GM21528 (cell line): Measurements from ENCODE around the gene TREX2.

Experiments used
- ATAC-seq: cut with Tn5 transposase; IDR thresholded peaks from one replicate; pipeline ENCODE4 v1.9.1; 2021; ENCODE audit warnings: mild to moderate bottlenecking, moderate library complexity; ENCODE audit not compliant: unreplicated experiment, low FRiP score

TREX2 gene

DNA sequence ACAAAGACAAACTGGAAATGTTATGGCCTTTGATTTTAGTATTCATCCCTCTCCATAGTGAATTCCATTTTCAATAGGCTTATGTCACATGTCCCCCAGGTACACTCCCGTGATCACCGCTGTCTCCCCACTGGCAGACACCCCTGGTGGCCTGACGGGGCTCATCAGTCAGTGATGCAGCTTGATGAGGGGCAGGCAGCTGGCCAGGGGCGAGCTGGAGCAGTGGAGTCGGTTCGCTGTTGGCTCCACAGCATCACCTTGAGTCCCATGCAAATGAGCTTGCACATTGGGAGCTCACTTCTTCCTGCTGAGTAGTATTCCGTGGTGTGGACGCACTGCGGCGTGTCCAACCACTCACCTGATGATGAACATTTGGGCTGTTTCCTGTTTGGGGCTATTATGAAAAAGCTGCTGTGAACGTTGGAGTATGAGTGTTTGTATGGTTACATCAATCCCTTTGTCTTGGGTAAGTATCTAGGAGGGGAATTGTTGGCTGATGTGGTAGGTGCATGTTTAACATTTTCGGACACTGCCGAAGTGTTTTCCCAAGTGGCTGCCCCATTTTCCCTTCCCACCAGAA, 5.2 kb downstream of the TREX2 start:
- no peak for ATAC-seq

DNA sequence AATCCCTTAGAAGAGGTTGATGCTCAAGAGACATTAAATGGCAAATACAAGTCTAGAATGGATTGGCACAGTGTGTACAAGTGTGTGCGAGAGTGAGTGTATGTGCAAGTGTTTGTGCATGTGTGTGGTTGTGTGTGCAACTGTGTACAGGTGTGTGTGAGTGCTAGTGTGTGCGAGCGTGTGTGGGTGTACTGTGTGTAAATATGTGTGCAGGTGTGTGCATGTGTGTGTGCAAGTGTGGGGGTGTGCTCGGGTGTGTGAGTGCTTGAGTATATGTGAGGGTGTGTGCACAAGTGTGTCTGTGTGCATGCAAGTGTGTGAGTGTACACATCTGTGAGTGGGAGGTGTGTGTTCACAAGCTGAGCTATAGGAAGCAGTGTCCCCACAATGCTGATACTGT, 5.9 kb downstream of the TREX2 start:
- ATAC-seq = no peak

DNA sequence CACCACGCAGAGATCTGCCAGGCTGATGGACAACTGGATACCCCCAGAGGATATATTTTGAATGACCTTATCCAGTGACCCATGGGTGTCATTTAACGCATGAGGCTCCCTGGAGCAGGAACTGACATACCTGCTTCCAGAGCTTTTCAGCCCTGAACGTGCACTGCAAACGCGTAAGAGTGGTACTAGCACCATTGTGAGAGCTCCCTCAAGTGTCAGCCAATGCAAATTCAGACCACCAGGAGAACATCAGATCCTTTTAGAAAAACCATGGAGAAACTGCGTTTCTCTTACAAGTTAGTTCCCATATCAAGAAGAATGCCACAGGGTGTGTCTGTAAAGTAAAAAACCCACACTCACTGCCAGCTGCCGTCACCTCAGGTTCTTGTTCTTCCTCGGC, 7.3 kb downstream of the TREX2 start:
- no peak for ATAC-seq

DNA sequence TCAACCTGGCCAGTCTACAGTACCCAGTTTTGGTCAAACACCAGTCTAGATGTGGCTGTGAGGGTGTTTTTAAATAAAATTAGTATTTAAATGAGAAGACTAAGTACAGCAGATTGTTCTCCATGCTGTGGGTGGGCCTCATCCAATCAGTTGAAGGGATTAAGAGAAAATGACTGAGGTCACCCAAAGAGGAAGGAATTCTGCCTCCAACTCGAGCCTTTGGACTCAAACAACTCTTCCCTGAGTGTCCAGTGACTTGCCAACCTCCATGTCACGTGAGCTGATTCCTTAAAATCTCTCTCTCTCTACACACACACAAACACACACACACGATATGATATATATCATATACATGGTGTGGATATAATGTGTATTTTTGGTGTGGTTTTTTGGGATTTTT, 10.0 kb downstream of the TREX2 start:
- ATAC-seq = no peak

DNA sequence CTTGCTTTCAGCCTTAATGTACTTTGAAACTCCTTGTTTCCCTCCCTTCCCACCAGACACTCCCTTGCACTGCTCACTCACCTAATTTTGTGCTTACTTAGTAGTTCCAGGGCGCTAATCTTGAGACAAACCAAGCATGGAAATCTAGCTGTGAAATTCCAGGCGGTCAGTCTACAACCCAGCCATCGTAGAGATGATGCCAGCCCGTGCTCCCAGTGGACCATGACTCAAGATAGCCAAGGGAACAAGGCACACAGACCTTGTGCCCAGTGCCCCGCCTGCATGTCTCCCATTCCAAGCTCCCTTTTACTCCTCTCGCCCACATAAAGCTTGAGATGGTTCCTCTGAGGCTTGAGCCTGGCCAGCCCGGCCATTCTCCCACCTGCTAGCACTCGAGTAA, 11.1 kb downstream of the TREX2 start:
- ATAC-seq = no peak

DNA sequence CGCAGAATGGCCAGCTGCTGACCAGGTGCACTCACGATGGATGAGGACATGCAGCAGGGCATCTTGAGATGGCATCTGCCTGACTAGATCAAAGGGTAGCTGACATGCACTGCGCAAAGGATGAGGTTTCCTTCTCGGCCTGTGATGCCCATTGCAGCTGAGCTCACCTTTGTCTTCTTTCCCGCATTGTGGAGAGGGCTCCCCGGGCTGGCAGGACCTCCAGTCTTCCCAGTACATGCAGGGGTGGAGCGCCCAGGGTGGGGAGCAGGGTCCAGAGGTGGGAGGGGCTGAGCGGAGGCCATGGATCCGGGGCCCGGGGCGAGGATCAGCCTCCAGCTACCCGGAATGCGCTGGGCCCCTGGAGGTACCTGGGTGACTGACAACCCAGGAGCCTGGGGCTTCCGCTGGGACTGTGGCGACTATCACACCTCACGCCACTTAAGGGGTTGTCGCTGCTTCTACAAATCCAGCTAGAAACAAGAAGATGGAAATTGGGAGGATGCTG, 12.0 kb downstream of the TREX2 start:
- no peak for ATAC-seq

DNA sequence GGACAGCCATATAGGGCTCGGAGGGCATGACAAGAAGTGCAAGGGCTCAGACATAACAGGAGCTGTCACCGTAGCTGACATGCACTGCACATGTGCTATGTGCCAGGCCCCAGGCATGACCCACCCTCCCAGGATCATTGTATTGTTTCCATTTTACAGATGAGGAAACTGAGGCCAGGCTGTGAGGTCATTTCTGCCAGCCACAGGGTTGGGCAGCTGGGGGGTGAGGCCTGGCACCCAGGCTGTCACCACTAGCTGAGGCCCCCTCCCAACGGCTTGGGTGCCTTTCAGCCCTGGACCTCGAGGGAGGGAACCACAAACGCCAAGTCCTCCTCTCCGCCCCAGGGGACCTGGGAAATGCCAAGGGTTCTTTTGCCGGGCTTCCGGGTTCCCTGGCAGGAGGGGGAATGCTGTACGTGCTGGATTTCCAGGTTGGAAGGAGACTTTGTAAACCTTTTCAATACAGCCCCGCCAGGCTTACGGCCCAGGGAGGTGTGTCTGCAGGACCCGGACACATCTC, 12.6 kb downstream of the TREX2 start:
- no peak for ATAC-seq

DNA sequence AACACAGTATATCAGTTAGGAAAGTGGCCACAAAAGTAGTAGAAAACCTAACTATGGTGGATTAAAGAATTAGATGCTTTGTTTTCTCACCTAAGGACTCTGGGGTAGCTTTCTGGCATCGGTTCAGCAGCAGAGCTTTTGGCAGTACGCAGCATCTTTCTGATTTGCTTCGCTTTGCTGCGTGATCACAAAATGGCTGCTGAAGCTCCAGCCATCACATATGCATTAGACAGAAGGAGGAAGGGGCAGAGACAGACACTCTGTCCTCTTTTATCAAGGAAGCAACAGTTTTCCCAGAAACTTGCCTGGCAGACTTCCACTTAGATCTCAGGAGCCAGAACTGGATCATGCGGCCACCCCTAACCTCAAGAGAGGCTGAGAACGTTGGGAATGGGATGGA, 15.1 kb downstream of the TREX2 start:
- no peak for ATAC-seq

DNA sequence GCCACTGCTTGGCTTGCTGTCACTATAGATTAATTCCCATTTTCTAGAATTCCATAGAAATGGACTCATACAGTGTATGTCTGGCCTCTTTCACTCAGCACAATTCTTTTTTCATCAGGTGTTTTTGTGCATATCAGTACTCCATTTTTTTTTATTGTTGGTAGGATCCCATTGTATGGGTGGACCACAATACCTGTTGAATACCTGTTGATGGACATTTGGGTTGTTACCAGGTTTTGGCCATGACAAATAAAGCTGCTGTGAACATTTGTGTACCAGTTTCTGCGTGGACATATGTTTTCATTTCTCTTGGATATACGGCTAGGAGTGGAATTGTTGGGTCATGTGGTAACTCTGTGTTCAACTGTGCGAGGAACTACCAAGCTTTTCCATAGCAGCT, 19.7 kb downstream of the TREX2 start:
- ATAC-seq = no peak

DNA sequence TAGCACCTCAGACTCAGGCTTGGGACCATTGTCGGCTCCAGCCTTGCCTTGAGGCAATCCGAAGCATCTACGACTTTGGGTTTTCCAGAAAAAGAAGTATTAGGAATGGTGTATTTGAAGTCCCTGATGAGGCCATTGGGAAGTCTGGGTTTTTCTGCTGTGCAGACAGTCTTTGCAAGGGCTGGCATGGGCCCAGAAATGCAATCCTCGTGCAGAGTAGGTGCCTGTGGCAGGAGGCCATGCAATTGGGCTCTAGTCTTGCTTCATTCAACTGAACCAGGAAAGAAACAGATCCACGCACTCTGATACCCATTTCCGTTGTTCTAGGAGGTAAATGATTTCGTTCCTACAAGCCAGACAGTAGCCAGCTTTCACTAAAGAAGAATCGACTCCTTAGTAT, 22.2 kb downstream of the TREX2 start:
- no peak for ATAC-seq

DNA sequence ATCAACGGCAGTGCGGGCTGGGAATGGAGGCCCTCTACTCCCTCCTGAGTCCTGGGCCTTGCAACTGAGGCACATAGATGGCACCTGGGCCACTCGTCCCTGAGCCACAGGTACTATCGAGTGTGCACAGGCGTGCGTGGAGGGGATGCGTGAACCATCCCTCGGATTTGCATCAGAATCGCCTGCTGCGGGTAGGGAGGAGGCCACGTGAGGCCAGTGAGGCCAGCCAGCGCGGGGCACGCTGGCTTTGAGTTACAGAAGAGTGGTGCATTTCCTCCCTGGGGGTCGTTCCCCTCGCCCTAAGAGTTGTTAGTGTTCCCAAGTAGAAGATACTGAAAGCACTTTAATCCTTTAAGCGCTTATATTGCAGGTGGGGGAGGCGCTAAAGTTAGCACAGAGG, 24.0 kb downstream of the TREX2 start:
- no peak for ATAC-seq

DNA sequence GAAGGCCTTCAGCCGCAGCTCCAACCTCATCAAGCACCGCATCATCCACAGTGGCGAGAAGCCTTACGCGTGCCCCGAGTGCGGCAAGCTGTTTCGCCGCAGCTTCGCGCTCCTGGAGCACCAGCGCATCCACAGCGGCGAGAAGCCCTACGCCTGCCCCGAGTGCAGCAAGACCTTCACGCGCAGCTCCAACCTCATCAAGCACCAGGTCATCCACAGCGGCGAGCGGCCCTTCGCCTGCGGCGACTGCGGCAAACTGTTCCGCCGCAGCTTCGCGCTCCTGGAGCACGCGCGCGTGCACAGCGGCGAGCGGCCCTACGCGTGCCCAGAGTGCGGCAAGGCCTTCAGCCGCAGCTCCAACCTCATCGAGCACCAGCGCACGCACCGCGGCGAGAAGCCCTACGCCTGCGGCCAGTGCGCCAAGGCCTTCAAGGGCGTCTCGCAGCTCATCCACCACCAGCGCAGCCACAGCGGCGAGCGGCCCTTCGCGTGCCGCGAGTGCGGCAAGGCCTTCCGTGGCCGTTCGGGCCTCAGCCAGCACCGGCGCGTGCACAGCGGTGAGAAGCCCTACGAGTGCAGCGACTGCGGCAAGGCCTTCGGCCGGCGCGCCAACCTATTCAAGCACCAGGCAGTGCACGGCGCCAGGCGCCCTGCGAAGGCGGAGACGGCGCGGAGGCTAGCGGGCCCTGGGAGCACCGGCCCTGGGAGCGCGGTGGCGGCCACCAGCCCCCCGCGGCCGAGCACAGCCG, 24.8 kb downstream of the TREX2 start:
- no peak for ATAC-seq

DNA sequence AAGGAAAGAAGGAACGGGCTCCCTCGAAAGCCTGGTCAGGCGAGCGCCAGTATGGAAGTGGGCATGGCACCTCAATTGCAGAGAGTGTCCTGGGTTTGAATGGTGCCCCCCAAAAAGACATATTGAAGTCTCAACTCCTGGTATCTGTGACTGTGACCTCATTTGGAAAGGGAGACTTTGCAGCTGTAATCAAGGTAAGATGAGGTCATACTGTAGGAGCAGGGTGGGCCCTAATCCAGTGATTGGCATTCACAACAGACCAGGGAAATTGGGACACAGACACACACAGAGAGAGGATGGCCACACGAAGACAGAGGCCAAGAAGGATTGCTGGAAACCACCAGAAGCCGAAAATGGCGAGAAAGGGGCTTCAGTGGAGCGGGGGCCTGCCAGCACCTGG, 28.2 kb downstream of the TREX2 start:
- ATAC-seq = no peak

DNA sequence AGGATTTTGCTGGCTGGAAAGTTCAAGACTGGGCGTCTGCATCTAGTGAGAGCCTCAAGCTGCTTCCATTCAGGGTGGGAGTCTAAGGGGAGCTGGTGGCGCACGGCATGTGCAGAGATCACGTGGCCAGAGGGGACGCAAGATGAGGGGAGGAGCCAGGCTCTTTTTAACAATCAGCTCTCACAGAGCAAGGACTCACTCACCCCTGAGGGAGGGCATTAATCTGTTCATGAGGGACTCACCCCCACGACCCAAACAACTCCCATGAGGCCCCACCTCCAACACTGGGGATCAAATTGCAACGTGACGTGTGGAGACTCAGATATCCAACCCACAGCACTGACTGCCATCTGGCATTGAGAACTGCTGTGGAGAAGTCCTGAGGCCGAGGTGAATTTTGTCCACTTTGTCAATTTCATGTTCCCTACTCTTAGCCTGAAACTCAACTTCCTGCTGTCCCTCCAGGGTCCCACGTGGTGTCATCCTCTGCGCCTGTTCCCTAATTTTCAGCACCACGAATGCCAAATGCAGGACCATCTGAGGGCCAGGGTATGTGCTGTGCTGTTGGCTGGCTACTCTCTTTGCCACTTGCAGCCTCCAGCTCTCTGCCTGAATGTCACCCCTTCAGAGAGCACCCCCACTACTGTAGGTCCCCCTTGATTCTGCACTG, 28.9 kb downstream of the TREX2 start:
- no peak for ATAC-seq

DNA sequence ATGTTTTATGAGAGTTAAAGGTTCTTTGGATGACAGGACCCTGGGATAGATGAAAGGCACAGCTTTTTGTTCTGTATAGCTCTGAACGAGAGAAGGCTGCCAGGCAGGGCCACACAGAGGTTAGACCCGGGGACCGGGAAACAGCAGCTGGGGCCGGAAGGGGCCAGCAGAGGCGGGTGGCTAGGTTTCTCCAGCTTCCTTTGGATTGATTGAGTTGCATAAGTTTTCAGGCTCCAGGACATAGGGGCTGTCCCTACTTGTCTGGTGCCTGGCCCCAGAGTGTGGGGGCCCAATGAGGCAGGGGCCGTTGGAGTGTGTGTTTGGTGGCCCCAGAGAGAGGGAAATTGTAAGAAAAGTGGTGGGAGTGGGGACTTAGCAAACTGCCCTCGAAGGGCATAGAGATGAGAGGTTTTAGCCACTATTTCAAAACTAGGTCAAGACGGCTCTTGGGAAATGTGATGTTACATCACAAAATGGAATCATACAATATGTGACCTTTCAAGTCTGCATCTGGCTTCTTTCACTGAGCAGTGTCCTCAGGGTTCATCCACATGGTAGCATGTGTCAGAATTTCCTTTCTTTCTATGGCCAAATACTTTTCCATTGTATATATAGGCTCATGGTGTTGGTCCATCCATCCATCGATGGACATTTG, 30.9 kb downstream of the TREX2 start:
- ATAC-seq = no peak

DNA sequence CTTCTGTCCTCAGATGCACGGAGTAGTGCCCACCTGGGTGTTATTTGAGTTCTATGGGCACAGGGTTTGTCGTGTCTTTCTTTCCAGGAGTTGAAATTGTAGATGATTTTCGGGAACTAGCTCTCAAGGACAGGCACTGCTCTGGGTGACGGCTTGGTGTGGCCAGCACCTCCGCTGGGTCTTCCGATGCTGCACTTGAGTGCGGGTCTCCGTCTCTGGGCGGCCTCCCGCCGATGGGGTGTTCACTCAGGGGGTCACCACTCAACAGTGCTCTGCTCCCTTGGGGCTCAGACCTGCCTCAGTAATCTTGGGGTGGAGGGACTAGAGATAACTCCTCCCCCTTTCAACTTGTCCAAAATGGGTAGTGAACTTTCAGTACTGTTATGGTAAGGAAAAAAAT, 32.1 kb downstream of the TREX2 start:
- no peak for ATAC-seq

DNA sequence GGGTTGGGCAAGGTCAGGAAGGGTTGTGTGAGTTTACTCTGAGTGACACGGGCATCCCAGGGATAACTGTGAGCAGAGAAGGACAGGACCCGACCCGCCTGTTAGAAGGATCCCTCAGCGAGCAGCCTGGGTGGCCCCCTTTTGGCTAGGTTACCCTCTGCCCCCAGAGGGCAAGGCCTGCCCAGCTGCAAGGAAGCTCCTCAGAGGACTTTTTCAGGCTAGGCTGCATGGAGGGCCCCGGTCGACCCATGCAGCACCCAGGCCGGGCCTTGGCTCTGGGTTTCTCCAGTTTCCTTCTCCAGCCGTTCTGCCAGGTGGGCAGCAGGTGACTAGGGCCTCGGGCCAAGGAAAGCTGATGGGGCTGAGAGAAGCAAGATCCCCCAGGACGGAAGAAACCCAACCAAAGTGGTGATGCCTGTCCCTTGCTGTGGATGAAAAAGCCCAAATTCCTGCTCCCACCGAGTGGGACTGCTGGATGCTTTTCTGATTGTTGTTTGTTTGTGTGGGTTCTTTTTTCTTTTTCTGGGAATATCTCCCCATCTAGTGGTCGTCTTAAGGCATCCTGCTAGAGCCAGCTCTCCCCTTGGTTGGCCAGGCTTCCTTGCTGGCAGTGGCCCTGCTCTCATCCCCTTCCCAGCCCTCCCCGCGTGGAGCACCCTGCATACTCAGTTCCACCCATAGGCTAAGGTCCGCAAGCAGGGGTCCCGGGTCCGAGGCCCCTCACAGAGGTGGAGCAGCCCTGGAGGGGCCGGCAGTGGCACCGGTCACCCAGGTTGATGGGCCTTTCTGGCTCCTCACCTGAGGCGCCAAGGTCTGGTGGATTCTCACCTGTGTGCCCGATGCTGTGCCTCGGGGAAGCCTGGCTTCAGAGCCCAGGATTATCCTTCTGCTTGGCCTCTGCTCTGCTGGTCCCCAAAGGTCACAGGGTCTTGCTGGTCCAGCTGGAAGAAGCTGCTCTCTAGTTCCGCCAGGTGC, 32.8 kb downstream of the TREX2 start:
- no peak for ATAC-seq

DNA sequence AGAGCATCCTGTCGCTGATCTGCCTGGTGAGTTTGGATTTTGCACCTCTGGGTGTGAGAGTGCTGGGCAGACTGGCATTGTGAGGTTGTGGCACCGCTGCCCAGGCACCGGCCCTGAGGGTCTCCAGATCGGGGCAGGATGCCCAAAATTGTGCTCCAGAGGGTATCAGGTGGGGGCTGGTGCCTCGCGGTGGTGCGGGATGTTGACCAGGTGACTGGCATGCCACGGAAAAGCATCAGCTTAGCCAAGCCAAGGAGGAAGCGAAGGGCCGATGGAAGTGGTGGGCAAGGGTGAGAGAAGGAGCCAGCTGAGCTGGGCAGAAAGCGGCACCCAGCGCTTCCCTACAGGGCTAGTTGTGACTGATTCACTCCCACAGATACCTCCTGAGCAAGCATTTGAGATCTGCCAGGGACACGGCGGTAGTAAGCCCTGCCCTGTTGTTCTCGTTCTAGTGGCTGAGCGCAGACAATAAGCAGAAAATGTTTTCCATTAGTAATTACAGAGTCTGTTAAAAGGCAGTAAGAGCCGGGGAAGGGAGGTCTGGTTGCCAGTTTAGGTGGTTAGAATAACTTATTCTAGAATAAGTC, 33.8 kb downstream of the TREX2 start:
- no peak for ATAC-seq

DNA sequence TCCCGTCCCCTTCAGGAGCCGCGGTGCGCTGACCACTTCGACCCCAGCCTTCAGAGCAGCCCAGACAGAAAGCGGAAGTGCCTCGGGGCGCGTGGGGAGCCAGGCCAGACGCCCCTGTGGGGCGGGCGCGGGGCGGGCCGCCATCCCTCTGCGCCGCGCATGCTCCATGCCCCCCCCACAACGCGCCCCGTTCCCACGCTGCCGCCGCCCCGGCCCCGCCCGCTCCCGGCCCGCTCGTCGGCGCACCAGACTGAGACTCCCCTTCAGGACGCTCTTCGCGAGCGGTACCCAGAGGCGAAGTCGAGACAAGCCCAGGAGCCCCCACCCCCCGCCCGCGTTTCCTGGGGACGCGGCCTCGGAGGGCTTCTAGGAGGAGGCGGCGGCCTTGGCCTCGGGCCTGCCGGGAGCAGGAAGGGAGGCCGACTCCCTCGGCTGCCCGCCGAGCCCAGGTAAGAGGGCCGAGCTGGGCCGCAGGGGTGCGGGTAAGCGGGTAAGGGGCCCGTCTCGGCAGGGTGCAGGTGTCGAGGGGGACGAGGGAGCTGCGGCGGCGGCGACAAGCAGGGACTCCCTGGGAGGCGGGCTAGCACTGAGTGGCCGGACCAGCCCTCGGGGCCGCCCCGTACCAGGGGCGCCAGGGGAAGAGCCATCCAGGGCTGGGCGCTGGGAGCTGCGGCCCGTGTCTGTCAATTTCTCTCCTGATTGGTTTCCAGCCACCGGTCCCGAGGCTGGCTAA, 34.4 kb downstream of the TREX2 start, which contains the start of gene ZFP92:
TSS of gene ZFP92 (plus strand) at position 218 of the 733 bp plus-strand sequence. CDS start 6,851 bp downstream, outside the sequence.
- no peak for ATAC-seq
